PC-9 (cell line): ENCODE data around the gene EPSTI1. TPM values are rescaled to one million over a fixed set of nuclear protein-coding genes. Genes with fewer than 3 reads are reported as not detected.

Source experiments
- BruUV-seq: library from RNA; stranded (reverse); fragments of 400-500 nt; replicated peaks from 2 replicates; lab custom pipeline; 2021; lab: Mats Ljungman, UMichigan
- CTCF ChIA-PET: fragments of 300-600 bp; sonication (Branson Sonifier 250); formaldehyde crosslinking; loops from one replicate; lab custom pipeline; 2022; ENCODE audit warnings: antibody characterized with exemption; lab: Charles Lee
- POLR2A ChIA-PET: fragments of 300-600 bp; sonication (Branson Sonifier 250); formaldehyde crosslinking; loops from one replicate; lab custom pipeline; 2022; ENCODE audit warnings: antibody characterized with exemption; ENCODE audit not compliant: unreplicated experiment; lab: Charles Lee
- DNase-seq, 2 experiments: peaks; one replicate each; pipeline versions ENCODE4 v3.0.0 to v3.0.0-alpha.2; 2015 to 2022; ENCODE audit warnings: mixed read lengths in 1 of 2
- H2AFZ ChIP-seq: fragments of 200-600 bp; sonication (generic); 2 replicates; pipeline ENCODE4 v1.8.1; 2017; ENCODE audit warnings: antibody characterized with exemption
- H3F3A ChIP-seq: fragments of 200-600 bp; sonication (generic); 2 replicates; pipeline ENCODE4 v1.8.1; 2017; ENCODE audit warnings: antibody characterized with exemption, mild to moderate bottlenecking, low read depth; ENCODE audit not compliant: insufficient read depth
- H3K27ac ChIP-seq: fragments of 200-600 bp; sonication (generic); 2 replicates; pipeline ENCODE4 v1.6.1; 2016; ENCODE audit warnings: mixed run types
- H3K27me3 ChIP-seq: fragments of 200-600 bp; sonication (generic); 2 replicates; pipeline ENCODE4 v1.6.1; 2016; ENCODE audit warnings: low read depth, mixed run types; ENCODE audit not compliant: insufficient read depth
- H3K36me3 ChIP-seq: fragments of 200-600 bp; sonication (generic); 2 replicates; pipeline ENCODE4 v1.6.1; 2016; ENCODE audit warnings: low read depth, mixed run types
- H3K4me1 ChIP-seq: fragments of 200-600 bp; sonication (generic); replicated peaks from 2 replicates; pipeline ENCODE4 v1.6.1; 2016; ENCODE audit warnings: mixed run types; ENCODE audit not compliant: insufficient read depth
- H3K4me2 ChIP-seq: fragments of 200-600 bp; sonication (generic); 2 replicates; pipeline ENCODE4 v1.6.1; 2017; ENCODE audit warnings: mixed run types
- H3K4me3 ChIP-seq: fragments of 200-600 bp; sonication (generic); 2 replicates; pipeline ENCODE4 v1.6.1; 2016; ENCODE audit warnings: mixed run types
- H3K79me2 ChIP-seq: fragments of 200-600 bp; sonication (generic); 2 replicates; pipeline ENCODE4 v1.6.1; 2017; ENCODE audit warnings: low read depth, mixed run types
- H3K9me2 ChIP-seq: fragments of 200-600 bp; sonication (generic); 2 replicates; pipeline ENCODE4 v1.8.1; 2017; ENCODE audit warnings: mild to moderate bottlenecking; ENCODE audit not compliant: insufficient read depth
- H3K9me3 ChIP-seq: fragments of 200-600 bp; sonication (generic); 2 replicates; pipeline ENCODE4 v1.8.1; 2016; ENCODE audit warnings: low read depth; ENCODE audit not compliant: insufficient read depth
- H4K20me1 ChIP-seq: fragments of 200-600 bp; sonication (generic); 2 replicates; pipeline ENCODE4 v1.8.1; 2017; ENCODE audit not compliant: insufficient read depth
- EZH2 ChIP-seq: fragments of 200-600 bp; sonication (generic); IDR thresholded peaks from 2 replicates; pipeline ENCODE4 v1.8.0; 2017; ENCODE audit warnings: antibody characterized with exemption, low read depth
- intact Hi-C: fragments of 100-400 bp; cut with micrococcal nuclease; formaldehyde crosslinking; loops from one replicate; pipeline ENCODE4 v1.10.0; 2022; ENCODE audit not compliant: unreplicated experiment
- total RNA-seq: library from RNA; stranded (reverse); gene quantifications from 2 replicates; pipeline ENCODE4 v1.2.3, GENCODE V29; 2021
- TF ChIP-seq, protein P1 (sequence below): fragments of 200-600 bp; sonication (generic); conservative IDR thresholded peaks from 2 replicates; pipeline ENCODE4 v1.6.1; 2017; ENCODE audit warnings: mixed run types, antibody characterized with exemption, mild to moderate bottlenecking, moderate library complexity

Gene EPSTI1
- total RNA-seq, 1 experiment from 2014 or later = 3.4 TPM

DNA sequence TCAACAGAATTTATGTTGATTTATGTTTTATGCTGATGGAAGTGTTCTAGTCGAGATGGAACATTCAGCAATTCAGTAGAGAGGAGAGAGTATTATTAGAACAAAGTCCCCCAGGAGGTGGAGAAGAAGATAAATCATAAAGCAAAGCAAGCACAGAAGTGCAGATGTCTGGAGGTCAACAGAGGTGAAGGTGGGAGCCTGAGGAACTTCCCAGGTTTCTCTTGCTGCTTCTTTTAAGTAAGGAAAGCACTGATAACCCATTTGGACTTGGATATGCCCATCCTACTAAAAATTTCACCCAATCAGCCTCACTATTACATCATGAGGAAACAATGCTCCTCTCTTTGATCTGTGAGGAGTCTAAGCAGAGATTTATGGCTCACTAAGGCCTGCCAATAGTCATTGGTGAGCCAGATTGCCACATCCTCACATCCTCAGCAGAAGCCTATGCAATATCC lies 98.8 kb downstream of the EPSTI1 start:
- H3K36me3 ChIP-seq = no peaks in the 10 kb centered on the region
- no peaks in the 10 kb centered on the region for H3K9me3 ChIP-seq
- no peaks in the 10 kb centered on the region for H3K79me2 ChIP-seq
- H3K4me3 ChIP-seq = no peak overlapping the region
- no peaks in the 10 kb centered on the region for H3K9me2 ChIP-seq
- H2AFZ ChIP-seq = no peak overlapping the region
- BruUV-seq = no TSS peak
- no peak for DNase-seq
- no peaks in the 10 kb centered on the region for H3F3A ChIP-seq
- H3K4me2 ChIP-seq = no peak overlapping the region
- CTCF ChIA-PET = no interaction called here
- POLR2A ChIA-PET = no interaction called here
- no peak overlapping the region for H3K27ac ChIP-seq
- TF ChIP-seq, protein P1, sequence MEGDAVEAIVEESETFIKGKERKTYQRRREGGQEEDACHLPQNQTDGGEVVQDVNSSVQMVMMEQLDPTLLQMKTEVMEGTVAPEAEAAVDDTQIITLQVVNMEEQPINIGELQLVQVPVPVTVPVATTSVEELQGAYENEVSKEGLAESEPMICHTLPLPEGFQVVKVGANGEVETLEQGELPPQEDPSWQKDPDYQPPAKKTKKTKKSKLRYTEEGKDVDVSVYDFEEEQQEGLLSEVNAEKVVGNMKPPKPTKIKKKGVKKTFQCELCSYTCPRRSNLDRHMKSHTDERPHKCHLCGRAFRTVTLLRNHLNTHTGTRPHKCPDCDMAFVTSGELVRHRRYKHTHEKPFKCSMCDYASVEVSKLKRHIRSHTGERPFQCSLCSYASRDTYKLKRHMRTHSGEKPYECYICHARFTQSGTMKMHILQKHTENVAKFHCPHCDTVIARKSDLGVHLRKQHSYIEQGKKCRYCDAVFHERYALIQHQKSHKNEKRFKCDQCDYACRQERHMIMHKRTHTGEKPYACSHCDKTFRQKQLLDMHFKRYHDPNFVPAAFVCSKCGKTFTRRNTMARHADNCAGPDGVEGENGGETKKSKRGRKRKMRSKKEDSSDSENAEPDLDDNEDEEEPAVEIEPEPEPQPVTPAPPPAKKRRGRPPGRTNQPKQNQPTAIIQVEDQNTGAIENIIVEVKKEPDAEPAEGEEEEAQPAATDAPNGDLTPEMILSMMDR = no peak
- TF ChIP-seq EZH2 = no peak
- no peaks in the 10 kb centered on the region for H4K20me1 ChIP-seq
- no peaks in the 10 kb centered on the region for H3K27me3 ChIP-seq
- intact Hi-C loops = loop anchor here (5.0 kb wide), 1 partner anchor 74 kb away; no protein-coding TSS in a partner anchor
- peaks cover 5% of the 10 kb centered on the region; the same call in 1 of the 2 replicates for H3K4me1 ChIP-seq

DNA sequence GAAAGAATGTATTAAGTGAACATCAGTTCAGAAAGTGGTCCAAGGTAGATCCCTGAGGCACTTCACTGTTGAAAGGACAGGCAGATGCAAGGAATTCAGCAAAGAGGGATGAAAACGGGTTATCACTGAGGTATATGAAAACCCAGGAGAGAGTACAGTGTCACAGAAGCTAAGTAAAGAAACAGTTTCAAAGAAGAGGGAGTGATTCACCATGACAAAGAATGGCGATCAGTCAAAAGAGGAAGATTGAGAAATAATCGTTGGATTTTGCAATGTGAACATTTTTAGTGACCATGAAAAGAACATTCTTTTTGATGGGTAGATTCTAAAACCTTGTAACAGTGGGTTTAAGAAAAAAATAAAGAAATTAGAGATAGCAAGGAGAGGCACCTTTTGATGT lies 99.3 kb downstream of the EPSTI1 start:
- H3K36me3 ChIP-seq = no peaks in the 10 kb centered on the region
- no peak overlapping the region for H3K27ac ChIP-seq
- no peaks in the 10 kb centered on the region for H4K20me1 ChIP-seq
- intact Hi-C loops = loop anchor here (5.0 kb wide), 1 partner anchor 75 kb away; no protein-coding TSS in a partner anchor
- no peaks in the 10 kb centered on the region for H3K79me2 ChIP-seq
- H3K4me1 ChIP-seq = peaks cover 5% of the 10 kb centered on the region; the same call in 1 of the 2 replicates
- TF ChIP-seq, protein P1 = no peak
- no peak for TF ChIP-seq EZH2
- no TSS peak for BruUV-seq
- H3K9me2 ChIP-seq = no peaks in the 10 kb centered on the region
- H3K4me2 ChIP-seq = no peak overlapping the region
- POLR2A ChIA-PET = no interaction called here
- CTCF ChIA-PET = no interaction called here
- no peak overlapping the region for H3K4me3 ChIP-seq
- peak in 1 of 2 experiments; percentile 40 for DNase-seq
- no peaks in the 10 kb centered on the region for H3K9me3 ChIP-seq
- H3F3A ChIP-seq = no peaks in the 10 kb centered on the region
- no peaks in the 10 kb centered on the region for H3K27me3 ChIP-seq
- H2AFZ ChIP-seq = no peak overlapping the region

DNA sequence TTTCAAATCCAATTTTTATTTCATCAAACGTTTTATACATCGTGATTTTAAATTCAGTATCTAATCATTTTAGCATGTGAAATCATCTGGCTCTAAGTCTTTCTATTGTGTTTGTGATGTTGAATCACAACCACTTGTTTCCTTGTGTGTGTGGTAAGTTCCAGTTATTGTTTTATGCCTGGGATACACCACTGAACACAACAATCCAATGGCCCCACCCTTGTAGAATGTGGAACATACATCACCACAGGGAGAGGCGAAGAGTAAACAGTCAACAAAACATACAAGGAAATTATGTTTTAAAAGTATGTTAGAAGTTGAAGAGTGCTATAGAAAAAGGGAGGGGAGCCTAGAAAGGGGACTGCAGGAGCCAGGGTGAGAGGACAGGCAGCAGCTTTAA lies 100.5 kb downstream of the EPSTI1 start:
- H3K4me2 ChIP-seq = no peak overlapping the region
- H3K79me2 ChIP-seq = no peaks in the 10 kb centered on the region
- intact Hi-C loops = loop anchor here (5.0 kb wide), 1 partner anchor 76 kb away; no protein-coding TSS in a partner anchor
- no peaks in the 10 kb centered on the region for H4K20me1 ChIP-seq
- TF ChIP-seq, protein P1 = no peak
- no peak for TF ChIP-seq EZH2
- H2AFZ ChIP-seq = no peak overlapping the region
- BruUV-seq = no TSS peak
- peaks cover 5% of the 10 kb centered on the region; the same call in 1 of the 2 replicates for H3K4me1 ChIP-seq
- no peak overlapping the region for H3K4me3 ChIP-seq
- H3K9me2 ChIP-seq = no peaks in the 10 kb centered on the region
- CTCF ChIA-PET = no interaction called here
- no peaks in the 10 kb centered on the region for H3K27me3 ChIP-seq
- H3K9me3 ChIP-seq = no peaks in the 10 kb centered on the region
- no peak for DNase-seq
- no peaks in the 10 kb centered on the region for H3K36me3 ChIP-seq
- H3K27ac ChIP-seq = no peak overlapping the region
- POLR2A ChIA-PET = no interaction called here
- no peaks in the 10 kb centered on the region for H3F3A ChIP-seq
